Upper lobe of right lung (tissue), 1 donor: ENCODE results near the gene NOS3. TPM values are rescaled to one million over a fixed set of nuclear protein-coding genes. Genes with fewer than 3 reads are reported as not detected.
A peak's percentile ranks its signal among the peaks of the same experiment; 100 is the strongest.

Experiments used
- ATAC-seq: fragments of 200-7000 bp; cut with Tn5 transposase; one replicate; pipeline ENCODE4 v1.9.1; 2020; ENCODE audit warnings: mild to moderate bottlenecking, moderate library complexity
- DNase-seq: peaks from one replicate; pipeline ENCODE4 v3.0.0-alpha.2; 2020
- H3K27ac ChIP-seq: fragments of 200-600 bp; one replicate; pipeline ENCODE4 v1.8.0; 2022
- H3K27me3 ChIP-seq: fragments of 200-600 bp; one replicate; pipeline ENCODE4 v1.8.0; 2022; ENCODE audit warnings: mild to moderate bottlenecking
- H3K36me3 ChIP-seq: fragments of 200-600 bp; one replicate; pipeline ENCODE4 v1.8.0; 2022
- H3K4me1 ChIP-seq: fragments of 200-600 bp; one replicate; pipeline ENCODE4 v1.8.0; 2022
- H3K4me3 ChIP-seq: fragments of 200-600 bp; one replicate; pipeline ENCODE4 v1.8.0; 2022; ENCODE audit warnings: mild to moderate bottlenecking
- H3K9me3 ChIP-seq: fragments of 200-600 bp; one replicate; pipeline ENCODE4 v1.8.0; 2022
- CTCF ChIP-seq: fragments of 200-600 bp; IDR thresholded peaks from one replicate; pipeline ENCODE4 v1.8.0; 2022; ENCODE audit warnings: antibody characterized with exemption
- intact Hi-C: fragments of 100-400 bp; cut with DNase I; formaldehyde crosslinking; loops from one replicate; pipeline ENCODE4 v1.11.0; 2022
- total RNA-seq: library from RNA; stranded (reverse); fragmentation: NEBNext Ultra II Directional; extraction: Animal tissue kit (Norgen Biotek cat#: 25700); gene quantifications from one replicate; pipeline ENCODE4 v1.2.1, GENCODE V29; 2021
- donor health status: DM: no; HTN: yes; CAD: no; lungs with severe emphysema.

Gene NOS3
- total RNA-seq, 1 donor from 2014 or later, result 42.9 TPM

DNA sequence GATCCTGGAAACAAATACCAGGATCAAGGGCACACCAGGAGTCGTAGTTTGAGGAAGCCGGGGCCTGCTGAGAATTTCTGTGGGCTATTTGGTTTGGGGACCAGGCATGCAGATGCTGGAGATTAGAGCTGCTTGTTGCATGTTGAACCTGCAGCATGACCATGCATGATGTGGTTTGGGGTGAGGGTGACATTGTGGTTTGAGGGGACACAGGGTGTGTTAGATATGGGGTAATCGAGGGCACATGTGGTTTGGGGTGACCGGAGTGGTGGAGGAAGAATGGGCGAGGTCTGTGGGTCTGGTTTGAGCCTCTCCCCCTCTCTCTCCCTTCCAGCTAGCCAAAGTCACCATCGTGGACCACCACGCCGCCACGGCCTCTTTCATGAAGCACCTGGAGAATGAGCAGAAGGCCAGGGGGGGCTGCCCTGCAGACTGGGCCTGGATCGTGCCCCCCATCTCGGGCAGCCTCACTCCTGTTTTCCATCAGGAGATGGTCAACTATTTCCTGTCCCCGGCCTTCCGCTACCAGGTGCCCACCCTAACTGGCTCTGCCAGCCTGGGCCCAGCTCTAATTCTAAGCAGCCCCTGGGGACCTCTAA, 10.2 kb downstream of the NOS3 start:
- DNase-seq (no peak), ATAC-seq (no peak)
- intact Hi-C loops, result no loop called here
- Histone ChIP-seq H3K4me3 (no peak overlapping the region), H3K36me3 (no peaks in the 10 kb centered on the region), H3K9me3 (no peaks in the 10 kb centered on the region), H3K27ac (no peak overlapping the region), H3K4me1 (peaks cover 9% of the 10 kb centered on the region), H3K27me3 (no peaks in the 10 kb centered on the region)
- no peak for TF ChIP-seq CTCF

DNA sequence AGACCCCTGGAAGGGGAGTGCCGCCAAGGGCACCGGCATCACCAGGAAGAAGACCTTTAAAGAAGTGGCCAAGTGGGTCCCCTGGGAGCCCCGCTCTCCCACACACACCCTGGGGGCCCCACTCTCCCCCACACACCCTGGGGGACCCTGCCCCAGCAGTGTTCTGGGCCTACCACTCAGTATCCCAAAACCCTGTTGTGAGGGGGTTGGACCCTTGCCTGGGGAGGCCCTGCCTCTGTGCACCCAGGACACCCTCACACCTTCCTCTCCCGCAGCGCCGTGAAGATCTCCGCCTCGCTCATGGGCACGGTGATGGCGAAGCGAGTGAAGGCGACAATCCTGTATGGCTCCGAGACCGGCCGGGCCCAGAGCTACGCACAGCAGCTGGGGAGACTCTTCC, 10.7 kb downstream of the NOS3 start:
- no peak for TF ChIP-seq CTCF
- H3K27ac ChIP-seq, result no peak overlapping the region
- intact Hi-C loops, result no loop called here
- H3K4me3 ChIP-seq, result no peak overlapping the region
- DNase-seq, result no peak
- peaks cover 7% of the 10 kb centered on the region for H3K4me1 ChIP-seq
- ATAC-seq, result no peak
- H3K27me3 ChIP-seq, result no peaks in the 10 kb centered on the region
- no peaks in the 10 kb centered on the region for H3K9me3 ChIP-seq
- no peaks in the 10 kb centered on the region for H3K36me3 ChIP-seq

GRCh38 chr7:151003572-151003971, 12.8 kb downstream of the NOS3 start:
- Histone ChIP-seq H3K4me1 (peaks cover 4% of the 10 kb centered on the region), H3K9me3 (no peaks in the 10 kb centered on the region), H3K4me3 (no peak overlapping the region), H3K36me3 (no peaks in the 10 kb centered on the region), H3K27ac (no peak overlapping the region), H3K27me3 (no peaks in the 10 kb centered on the region)
- intact Hi-C loops, result no loop called here
- DNase-seq (no peak), ATAC-seq (peak; percentile 64)
- TF ChIP-seq CTCF, result no peak

DNA sequence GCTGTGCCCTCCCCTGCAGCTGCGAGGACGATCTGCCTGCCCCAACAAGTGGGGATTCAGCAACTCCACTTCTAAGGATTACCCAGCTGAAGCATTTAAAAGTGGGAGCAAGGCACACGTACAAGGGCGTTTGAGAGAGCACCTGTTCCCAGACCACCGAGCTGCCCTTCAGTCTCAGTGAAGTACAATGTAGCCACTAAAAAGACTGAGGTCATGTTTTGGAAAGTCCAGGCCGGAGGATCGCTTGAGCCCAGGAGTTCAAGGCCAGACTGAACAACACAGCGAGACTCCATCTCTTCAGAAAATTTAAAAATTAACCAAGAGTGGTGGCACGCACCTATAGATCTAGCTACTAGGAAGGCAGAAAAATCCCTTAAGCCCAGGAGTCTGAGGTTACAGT, 14.7 kb downstream of the NOS3 start:
- Histone ChIP-seq H3K27me3 (no peaks in the 10 kb centered on the region), H3K9me3 (no peaks in the 10 kb centered on the region), H3K27ac (no peak overlapping the region), H3K4me1 (peaks cover 17% of the 10 kb centered on the region), H3K36me3 (no peaks in the 10 kb centered on the region), H3K4me3 (no peak overlapping the region)
- no peak for ATAC-seq
- no peak for TF ChIP-seq CTCF
- intact Hi-C loops, result no loop called here
- no peak for DNase-seq

DNA sequence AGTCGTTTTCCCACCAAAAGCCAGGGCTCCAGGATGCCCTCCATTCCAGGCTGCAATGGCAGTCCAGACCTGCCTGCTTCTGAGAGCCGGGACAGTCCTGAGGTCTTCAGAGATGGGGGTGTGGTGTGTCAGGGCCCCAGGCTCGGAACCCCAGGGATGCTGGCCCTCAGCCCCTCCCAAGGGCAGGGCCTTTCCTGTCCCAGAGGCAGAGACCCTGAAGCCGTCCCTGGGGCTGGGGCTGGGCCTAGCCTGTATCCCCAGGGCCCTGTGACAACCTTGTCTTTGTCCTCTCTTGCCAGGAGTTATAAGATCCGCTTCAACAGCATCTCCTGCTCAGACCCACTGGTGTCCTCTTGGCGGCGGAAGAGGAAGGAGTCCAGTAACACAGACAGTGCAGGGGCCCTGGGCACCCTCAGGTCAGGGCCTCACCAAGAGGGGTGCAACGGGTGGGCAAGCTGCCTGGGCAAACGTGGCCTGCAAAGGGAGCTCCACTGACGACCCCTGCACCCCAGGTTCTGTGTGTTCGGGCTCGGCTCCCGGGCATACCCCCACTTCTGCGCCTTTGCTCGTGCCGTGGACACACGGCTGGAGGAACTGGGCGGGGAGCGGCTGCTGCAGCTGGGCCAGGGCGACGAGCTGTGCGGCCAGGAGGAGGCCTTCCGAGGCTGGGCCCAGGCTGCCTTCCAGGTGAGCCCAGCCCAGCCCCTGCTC, 15.9 kb downstream of the NOS3 start:
- Histone ChIP-seq H3K27ac (no peak overlapping the region), H3K4me3 (no peak overlapping the region), H3K9me3 (no peaks in the 10 kb centered on the region), H3K27me3 (no peaks in the 10 kb centered on the region), H3K36me3 (no peaks in the 10 kb centered on the region), H3K4me1 (peaks cover 19% of the 10 kb centered on the region)
- no peak for TF ChIP-seq CTCF
- no peak for DNase-seq
- intact Hi-C loops, result no loop called here
- no peak for ATAC-seq
